ENCODE data around the gene ARFGEF3.

The ARFGEF3 gene

DNA sequence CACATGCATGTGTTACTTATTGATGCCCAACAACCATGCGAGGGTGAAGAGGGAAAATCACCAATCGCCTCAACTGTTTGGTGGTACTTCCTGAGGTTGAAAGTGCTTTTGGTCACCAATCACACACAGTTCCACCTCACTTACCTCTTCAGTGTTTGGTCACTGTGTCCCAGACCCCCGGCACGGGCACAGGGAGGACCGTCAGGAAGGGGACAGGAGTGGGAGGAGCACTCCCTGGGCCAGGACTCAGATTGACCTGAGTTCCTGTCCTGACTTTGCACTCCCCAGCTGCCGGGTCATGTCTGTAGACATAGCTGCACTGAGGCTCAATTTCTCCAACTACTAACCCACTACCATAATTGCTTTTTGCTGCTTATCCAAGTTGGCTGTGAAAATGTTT lies 130.7 kb downstream of the ARFGEF3 start:
- DNase-seq = no peak
- Histone ChIP-seq H3K9me3 (no peaks in the 10 kb centered on the region), H3K4me1 (no peaks in the 10 kb centered on the region), H3K27me3 (no peaks in the 10 kb centered on the region), H3K36me3 (no peaks in the 10 kb centered on the region), H3K4me3 (ENCODE audit: low read depth, low read length) (no peak overlapping the region)
- TF ChIP-seq CTCF (IDR thresholded peaks at IDR 0.05; ENCODE audit: low read depth, low read length) = no peak

GRCh38 chr6:138293428-138294395 lies 132.0 kb downstream of the ARFGEF3 start:
- Histone ChIP-seq H3K36me3 (no peaks in the 10 kb centered on the region), H3K4me1 (no peaks in the 10 kb centered on the region), H3K9me3 (no peaks in the 10 kb centered on the region), H3K4me3 (ENCODE audit: low read depth, low read length) (no peak overlapping the region), H3K27me3 (no peaks in the 10 kb centered on the region)
- DNase-seq = no peak
- no peak for TF ChIP-seq CTCF (IDR thresholded peaks at IDR 0.05; ENCODE audit: low read depth, low read length)

DNA sequence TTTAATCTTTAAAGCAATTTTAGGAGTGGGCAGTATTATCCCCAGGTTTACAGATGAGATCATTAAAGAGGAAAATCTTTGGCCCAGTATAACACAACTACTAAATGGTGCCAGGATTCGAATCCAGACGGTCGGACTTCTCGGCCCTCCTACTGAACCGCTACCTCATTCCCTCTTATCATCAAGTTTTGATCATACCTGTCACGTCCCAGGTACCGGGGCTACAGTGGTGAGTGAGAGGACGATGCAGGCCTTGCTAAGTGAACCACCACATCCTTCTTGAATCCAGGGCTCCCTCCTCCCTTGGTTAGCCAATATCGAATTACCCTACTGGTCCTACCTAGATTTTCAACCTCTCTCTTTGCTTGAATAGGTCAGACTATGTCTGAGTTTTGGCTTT lies 134.6 kb downstream of the ARFGEF3 start:
- Histone ChIP-seq H3K36me3 (no peaks in the 10 kb centered on the region), H3K27me3 (no peaks in the 10 kb centered on the region), H3K4me1 (no peaks in the 10 kb centered on the region), H3K9me3 (no peaks in the 10 kb centered on the region), H3K4me3 (ENCODE audit: low read depth, low read length) (no peak overlapping the region)
- no peak for TF ChIP-seq CTCF (IDR thresholded peaks at IDR 0.05; ENCODE audit: low read depth, low read length)
- DNase-seq = no peak

DNA sequence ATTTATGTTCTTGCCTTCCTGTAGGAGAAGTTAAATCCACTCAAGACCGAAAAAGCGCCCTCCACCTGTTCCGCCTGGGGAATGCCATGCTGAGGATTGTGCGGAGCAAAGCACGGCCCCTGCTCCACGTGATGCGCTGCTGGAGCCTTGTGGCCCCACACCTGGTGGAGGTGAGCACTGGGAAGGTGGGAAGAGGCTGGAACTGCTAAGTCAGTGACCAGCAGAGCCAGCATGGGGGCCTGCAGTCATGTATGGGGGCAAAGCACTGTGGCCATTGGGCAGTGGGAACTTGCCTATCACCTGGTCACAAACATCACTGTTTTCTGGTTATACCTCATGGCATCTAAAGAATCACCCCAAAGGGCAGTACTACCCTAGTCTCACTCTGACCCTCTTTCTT lies 135.0 kb downstream of the ARFGEF3 start:
- Histone ChIP-seq H3K4me3 (ENCODE audit: low read depth, low read length) (no peak overlapping the region), H3K9me3 (no peaks in the 10 kb centered on the region), H3K4me1 (no peaks in the 10 kb centered on the region), H3K27me3 (no peaks in the 10 kb centered on the region), H3K36me3 (no peaks in the 10 kb centered on the region)
- no peak for TF ChIP-seq CTCF (IDR thresholded peaks at IDR 0.05; ENCODE audit: low read depth, low read length)
- no peak for DNase-seq

- no peak for TF ChIP-seq CTCF (IDR thresholded peaks at IDR 0.05; ENCODE audit: low read depth, low read length)
- DNase-seq = no peak
- Histone ChIP-seq H3K36me3 (no peaks in the 10 kb centered on the region), H3K4me3 (ENCODE audit: low read depth, low read length) (no peak overlapping the region), H3K9me3 (no peaks in the 10 kb centered on the region), H3K4me1 (no peaks in the 10 kb centered on the region), H3K27me3 (no peaks in the 10 kb centered on the region)
Observed at GRCh38 chr6:138297761-138298298, 136.1 kb downstream of the ARFGEF3 start.

GRCh38 chr6:138300469-138300868 lies 138.7 kb downstream of the ARFGEF3 start:
- no peak for DNase-seq
- no peak for TF ChIP-seq CTCF (IDR thresholded peaks at IDR 0.05; ENCODE audit: low read depth, low read length)

More at GRCh38 chr6:138300469-138300868, 138.7 kb downstream of the ARFGEF3 start:
- no peaks in the 10 kb centered on the region for H3K9me3 ChIP-seq
- no peaks in the 10 kb centered on the region for H3K36me3 ChIP-seq
- H3K4me3 ChIP-seq (ENCODE audit: low read depth, low read length) = no peak overlapping the region
- H3K27me3 ChIP-seq = no peaks in the 10 kb centered on the region
- H3K4me1 ChIP-seq = no peaks in the 10 kb centered on the region

All from BE2C (cell line).